ENCODE data around the gene STAM. TPM values are rescaled to one million over a fixed set of nuclear protein-coding genes. Genes with fewer than 3 reads are reported as not detected.

The STAM gene
- total RNA-seq, 4 donors from 2014 or later = 13.2 to 21.4 (median 17.9) TPM

DNA sequence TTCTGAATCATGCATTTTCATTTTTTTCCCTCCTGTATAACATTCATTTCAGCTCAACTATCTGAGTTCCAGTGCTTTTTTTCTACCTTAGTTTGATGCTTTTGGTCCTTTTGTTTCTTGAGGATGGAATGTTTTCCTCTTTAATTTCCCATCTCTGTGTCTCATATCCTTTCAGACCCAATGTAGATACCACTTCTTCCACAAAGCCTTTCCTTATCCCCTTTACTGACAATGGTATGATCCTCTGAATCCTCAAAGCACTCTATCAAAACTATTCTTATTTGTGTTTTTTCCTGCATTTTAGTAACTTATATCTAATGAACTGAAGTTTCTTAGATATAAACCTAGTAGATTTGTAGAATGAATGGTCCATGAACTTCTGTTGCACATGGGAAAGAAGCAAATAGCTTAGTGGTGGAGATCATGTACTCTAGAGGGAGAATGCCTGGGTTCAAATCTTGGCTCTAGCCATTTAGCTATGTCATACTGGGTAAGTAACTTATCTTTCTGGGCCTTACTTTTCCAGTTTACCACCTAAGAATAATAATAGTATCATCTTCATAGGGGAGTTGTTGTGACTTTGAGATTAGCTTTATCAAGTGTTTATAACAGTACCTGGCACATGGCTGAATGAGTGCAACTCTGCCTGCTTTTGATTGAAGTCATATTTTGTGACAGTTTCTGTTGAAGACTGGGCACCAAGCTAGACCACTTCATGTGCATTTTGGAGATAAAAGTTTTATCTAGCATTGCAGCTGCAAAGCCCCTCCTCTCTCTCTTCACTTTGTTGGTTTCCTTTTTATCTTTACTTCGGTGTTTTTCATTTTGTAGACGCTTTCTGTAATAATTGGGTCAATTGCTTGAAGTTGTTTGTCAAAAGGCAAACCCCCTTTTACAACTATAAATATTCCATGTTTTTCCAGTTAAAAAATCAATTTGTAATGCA is 18.5 kb downstream of the STAM start:
- no peak overlapping the region for H3K4me3 ChIP-seq (ENCODE audit: low read depth, poor library complexity, severe bottlenecking)
- intact Hi-C loops (cut with DNase I; ENCODE audit: low total_unique reads) = no loop called here
- TF ChIP-seq POLR2A (IDR thresholded peaks at IDR 0.05) = no peak
- TF ChIP-seq, protein P1, sequence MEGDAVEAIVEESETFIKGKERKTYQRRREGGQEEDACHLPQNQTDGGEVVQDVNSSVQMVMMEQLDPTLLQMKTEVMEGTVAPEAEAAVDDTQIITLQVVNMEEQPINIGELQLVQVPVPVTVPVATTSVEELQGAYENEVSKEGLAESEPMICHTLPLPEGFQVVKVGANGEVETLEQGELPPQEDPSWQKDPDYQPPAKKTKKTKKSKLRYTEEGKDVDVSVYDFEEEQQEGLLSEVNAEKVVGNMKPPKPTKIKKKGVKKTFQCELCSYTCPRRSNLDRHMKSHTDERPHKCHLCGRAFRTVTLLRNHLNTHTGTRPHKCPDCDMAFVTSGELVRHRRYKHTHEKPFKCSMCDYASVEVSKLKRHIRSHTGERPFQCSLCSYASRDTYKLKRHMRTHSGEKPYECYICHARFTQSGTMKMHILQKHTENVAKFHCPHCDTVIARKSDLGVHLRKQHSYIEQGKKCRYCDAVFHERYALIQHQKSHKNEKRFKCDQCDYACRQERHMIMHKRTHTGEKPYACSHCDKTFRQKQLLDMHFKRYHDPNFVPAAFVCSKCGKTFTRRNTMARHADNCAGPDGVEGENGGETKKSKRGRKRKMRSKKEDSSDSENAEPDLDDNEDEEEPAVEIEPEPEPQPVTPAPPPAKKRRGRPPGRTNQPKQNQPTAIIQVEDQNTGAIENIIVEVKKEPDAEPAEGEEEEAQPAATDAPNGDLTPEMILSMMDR (IDR thresholded peaks at IDR 0.05) = no peak
- no peak for DNase-seq (ENCODE audit: low spot score in 2 of 2)
- WGBS, 2 donors = 95 to 97% methylated on average over 2 of the region's 2 CpGs

DNA sequence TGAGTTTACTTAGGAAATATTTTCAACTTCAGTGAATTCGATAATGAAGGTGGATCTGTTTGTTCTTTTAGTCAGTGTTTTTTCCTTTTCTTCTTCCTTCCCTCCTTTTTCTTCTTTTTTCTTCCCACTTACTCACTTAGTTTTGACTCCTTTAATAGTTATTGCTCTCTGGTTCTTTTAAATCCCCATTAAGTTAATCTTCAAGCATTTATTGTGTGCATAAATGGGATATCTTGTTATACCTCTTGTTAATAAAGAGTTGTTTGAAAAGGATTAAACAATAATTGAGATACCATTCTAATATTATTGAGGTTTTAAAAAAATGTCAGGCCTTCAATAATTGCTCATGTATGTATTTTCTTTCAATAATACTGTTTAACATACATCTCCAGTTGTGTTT is 19.5 kb downstream of the STAM start:
- no peak for TF ChIP-seq POLR2A (IDR thresholded peaks at IDR 0.05)
- TF ChIP-seq, protein P1 (IDR thresholded peaks at IDR 0.05) = no peak
- intact Hi-C loops (cut with DNase I; ENCODE audit: low total_unique reads) = no loop called here
- WGBS, 2 donors = 58 to 85% methylated on average over 1 of the region's 1 CpG
- DNase-seq (ENCODE audit: low spot score in 2 of 2) = no peak
- H3K4me3 ChIP-seq (ENCODE audit: low read depth, poor library complexity, severe bottlenecking) = no peak overlapping the region

DNA sequence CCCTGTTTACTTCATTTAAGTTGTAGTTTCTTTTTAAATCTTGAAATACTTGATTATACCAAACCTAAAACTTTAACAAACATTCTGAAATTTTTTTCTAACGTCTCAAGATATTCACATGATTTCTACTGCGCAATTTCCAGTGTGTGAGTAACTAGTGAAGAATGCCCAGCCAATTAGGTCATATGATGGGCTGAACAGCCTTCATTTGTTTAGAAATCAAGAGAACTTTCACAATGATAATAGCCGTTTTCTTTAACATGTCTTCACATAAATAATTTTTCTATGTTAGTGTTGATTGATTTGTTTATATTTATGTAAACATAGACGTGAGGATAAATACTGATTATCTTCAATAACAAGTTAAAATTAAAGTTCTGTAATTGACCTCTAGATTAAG is 21.8 kb downstream of the STAM start:
- 30 to 35% methylated on average over 4 of the region's 4 CpGs for whole genome bisulfite sequencing, 2 donors
- H3K4me3 ChIP-seq (ENCODE audit: low read depth, poor library complexity, severe bottlenecking) = no peak overlapping the region
- TF ChIP-seq POLR2A (IDR thresholded peaks at IDR 0.05) = no peak
- TF ChIP-seq, protein P1 (IDR thresholded peaks at IDR 0.05) = no peak
- peak in 1 of 2 donors; percentile 68 for DNase-seq (ENCODE audit: low spot score in 2 of 2)
- intact Hi-C loops (cut with DNase I; ENCODE audit: low total_unique reads) = no loop called here

DNA sequence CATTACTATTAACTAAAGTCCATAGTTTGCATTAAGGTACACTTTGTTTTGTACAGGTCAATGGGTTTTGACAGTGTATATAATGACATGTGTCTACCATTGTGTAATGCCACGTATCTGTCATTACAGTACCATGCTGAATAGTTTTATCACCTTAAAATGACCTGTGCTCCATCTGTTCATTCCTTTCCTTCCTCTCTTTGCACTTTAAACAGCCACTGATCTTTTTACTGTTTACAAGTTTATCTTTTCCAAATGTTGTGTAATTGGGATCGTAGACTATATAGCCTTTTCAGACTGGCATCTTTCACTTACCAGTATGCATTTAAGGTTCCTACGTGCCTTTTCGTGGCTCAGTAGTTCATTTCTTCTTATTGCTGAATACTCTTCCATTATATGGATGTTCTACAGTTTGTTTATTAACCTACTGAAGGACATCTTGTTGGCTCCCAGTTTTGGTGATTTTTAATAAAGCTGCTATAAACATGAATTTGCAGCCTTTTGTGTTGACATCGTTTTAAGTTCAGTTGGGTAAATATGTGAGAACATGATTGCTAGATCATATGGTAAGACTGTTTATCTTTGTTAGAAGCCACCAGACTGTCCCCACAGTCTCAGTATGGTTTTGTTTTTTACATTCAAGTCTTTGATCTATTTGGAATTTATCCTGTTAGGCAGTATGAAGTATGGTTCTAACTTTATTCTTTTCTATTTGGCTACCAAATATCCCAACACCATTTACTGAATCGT is 24.7 kb downstream of the STAM start:
- intact Hi-C loops (cut with DNase I; ENCODE audit: low total_unique reads) = no loop called here
- no peak overlapping the region for H3K4me3 ChIP-seq (ENCODE audit: low read depth, poor library complexity, severe bottlenecking)
- DNase-seq (ENCODE audit: low spot score in 2 of 2) = no peak
- 70 to 80% methylated on average over 6 of the region's 6 CpGs for WGBS, 2 donors
- no peak for TF ChIP-seq POLR2A (IDR thresholded peaks at IDR 0.05)
- TF ChIP-seq, protein P1 (IDR thresholded peaks at IDR 0.05) = no peak

DNA sequence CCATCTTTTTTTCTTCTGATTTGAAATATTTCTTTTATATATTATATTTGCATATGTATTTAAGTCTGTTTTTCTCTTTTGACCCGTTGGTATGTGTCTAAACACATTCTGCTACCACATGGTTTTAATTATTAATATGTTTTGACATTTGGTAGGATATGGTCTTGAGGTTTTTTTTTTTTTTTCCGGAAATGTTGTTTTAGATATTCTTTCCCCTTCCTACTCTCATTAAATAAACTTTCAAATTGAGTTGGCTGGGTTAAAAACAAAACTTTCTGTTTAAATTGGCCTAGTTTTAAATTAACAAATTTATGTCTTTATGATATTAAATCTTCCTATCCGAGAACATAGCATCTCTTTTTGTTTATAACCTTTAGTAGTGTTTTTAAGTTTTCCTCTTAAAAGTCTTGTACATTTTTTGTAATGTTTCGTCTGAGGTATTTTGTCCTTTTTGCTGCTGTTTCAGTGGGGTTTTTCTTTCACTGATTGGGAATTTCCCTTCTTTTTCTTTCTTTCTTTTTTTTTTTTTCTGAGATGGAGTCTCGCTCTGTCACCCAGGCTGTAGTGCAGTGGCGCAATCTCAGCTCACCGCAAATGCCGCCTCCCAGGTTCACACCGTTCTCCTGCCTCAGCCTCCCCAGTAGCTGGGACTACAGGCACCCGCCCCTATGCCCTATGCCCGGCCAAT is 25.4 kb downstream of the STAM start:
- no peak for TF ChIP-seq POLR2A (IDR thresholded peaks at IDR 0.05)
- TF ChIP-seq, protein P1 (IDR thresholded peaks at IDR 0.05) = no peak
- 68 to 78% methylated on average over 11 of the region's 11 CpGs for WGBS, 2 donors
- H3K4me3 ChIP-seq (ENCODE audit: low read depth, poor library complexity, severe bottlenecking) = no peak overlapping the region
- intact Hi-C loops (cut with DNase I; ENCODE audit: low total_unique reads) = no loop called here
- no peak for DNase-seq (ENCODE audit: low spot score in 2 of 2)
